Activated T-cell treated with anti-CD3 and anti-CD28 coated beads, Interleukin-2, amount 50 U/mL, for 72 hours (primary cell): ENCODE results near the gene OTOG. TPM values are rescaled to one million over a fixed set of nuclear protein-coding genes. Genes with fewer than 3 reads are reported as not detected.

ENCODE experiments used
- ATAC-seq, 2 donors: fragments of 150-1000 bp; cut with Tn5 transposase; replicated peaks in 1 of 2; 2 replicates each; pipeline ENCODE4 v1.10.0; 2021; ENCODE audit warnings: moderate library complexity in 2 of 2, mild to moderate bottlenecking in 1 of 2
- DNase-seq, 2 donors: peaks; one replicate each; pipeline ENCODE4 v3.0.0; 2021 to 2022; ENCODE audit warnings: mixed read lengths in 1 of 2
- H3K27ac Mint-ChIP-seq: one replicate; pipeline ENCODE4 v1.8.0; 2022; ENCODE audit warnings: mild to moderate bottlenecking, moderate library complexity, mixed read lengths
- H3K27me3 Mint-ChIP-seq: one replicate; pipeline ENCODE4 v1.8.0; 2022; ENCODE audit warnings: low read depth, mixed read lengths
- H3K36me3 Mint-ChIP-seq, 2 donors: one replicate each; pipeline ENCODE4 v1.8.0; 2022; ENCODE audit warnings: mixed read lengths in 2 of 2, mild to moderate bottlenecking in 1 of 2; ENCODE audit not compliant: insufficient read depth in 2 of 2
- H3K4me1 Mint-ChIP-seq: one replicate; pipeline ENCODE4 v1.8.0; 2022; ENCODE audit warnings: low read depth, mixed read lengths
- H3K4me3 Mint-ChIP-seq, 2 donors: one replicate each; pipeline ENCODE4 v1.8.0; 2022; ENCODE audit warnings: mild to moderate bottlenecking in 2 of 2, mixed read lengths in 2 of 2, moderate library complexity in 2 of 2
- H3K9me3 Mint-ChIP-seq, 2 donors: one replicate each; pipeline ENCODE4 v1.8.0; 2022; ENCODE audit warnings: mixed read lengths in 2 of 2
- total RNA-seq, 2 donors: library from RNA; stranded (reverse); gene quantifications; one replicate each; pipeline ENCODE4 v1.2.3, GENCODE V29; 2022

The OTOG gene
- total RNA-seq, 2 donors from 2014 or later = not detected

DNA sequence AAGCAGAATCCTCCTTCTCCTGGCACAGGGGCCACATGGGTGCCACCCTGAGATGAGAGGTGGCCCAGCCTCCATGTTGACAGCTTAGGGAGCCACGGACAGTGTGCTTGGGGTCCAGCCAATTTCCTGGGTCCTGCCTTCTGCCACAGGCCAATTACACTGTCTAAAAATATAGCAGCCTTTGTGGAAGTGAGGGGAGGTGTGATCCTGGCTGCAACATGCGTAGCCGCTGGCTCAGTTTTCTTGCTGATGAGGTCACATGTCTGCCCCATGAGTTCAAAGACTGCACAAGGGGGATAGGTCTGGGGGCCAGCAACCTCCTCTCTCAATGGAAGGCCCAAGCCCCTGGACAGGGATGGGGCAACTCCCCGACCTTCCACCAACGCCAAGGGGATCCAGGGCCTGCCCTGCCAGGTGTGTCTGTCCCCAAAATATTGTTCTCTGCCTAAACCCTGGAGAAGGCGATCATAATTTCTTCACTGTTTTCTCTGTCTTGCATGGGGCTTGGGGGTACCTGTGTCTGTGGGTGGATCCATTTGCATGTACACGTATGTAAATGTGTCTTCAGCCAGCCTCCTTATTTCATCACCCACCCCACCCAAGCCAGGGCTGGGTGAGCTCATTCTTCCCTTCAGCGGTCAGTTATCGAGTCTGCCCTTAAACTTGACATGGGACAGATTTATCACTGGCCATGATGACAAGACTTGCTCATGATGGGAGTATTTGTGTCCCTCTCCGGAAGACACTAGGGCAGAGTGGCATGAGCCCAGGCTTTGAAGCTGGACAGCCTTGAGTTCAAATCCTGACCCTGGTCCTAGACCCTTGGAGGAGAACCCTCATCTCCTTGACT, 59.4 kb downstream of the OTOG start:
- no peak for DNase-seq
- ATAC-seq = no peak
- Mint-ChIP-seq H3K9me3 (no peaks in the 10 kb centered on the region), H3K4me1 (no peaks in the 10 kb centered on the region), H3K36me3 (no peaks in the 10 kb centered on the region), H3K4me3 (no peak overlapping the region), H3K27ac (no peak overlapping the region), H3K27me3 (no peaks in the 10 kb centered on the region)

DNA sequence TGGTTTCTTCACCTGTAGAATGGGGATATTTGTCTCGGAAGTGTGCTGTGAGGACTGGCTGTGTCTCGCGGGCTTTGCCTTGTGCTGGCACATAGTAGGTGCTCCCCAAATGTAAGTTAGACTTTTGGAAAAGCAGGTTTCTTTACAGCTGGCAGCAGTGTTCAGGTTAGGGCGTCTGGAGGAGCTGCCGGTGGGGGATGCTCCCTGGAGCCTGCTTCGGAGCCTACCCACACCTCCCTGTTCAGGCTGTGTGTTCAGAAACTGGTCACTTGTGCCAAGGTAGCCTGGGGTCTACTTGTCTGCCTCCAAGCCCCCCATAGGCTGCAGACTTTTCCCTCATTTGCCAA, 60.0 kb downstream of the OTOG start:
- no peaks in the 10 kb centered on the region for H3K4me1 Mint-ChIP-seq
- DNase-seq = no peak
- H3K36me3 Mint-ChIP-seq = no peaks in the 10 kb centered on the region
- H3K27me3 Mint-ChIP-seq = no peaks in the 10 kb centered on the region
- no peaks in the 10 kb centered on the region for H3K9me3 Mint-ChIP-seq
- H3K4me3 Mint-ChIP-seq = no peak overlapping the region
- no peak for ATAC-seq
- H3K27ac Mint-ChIP-seq = no peak overlapping the region

DNA sequence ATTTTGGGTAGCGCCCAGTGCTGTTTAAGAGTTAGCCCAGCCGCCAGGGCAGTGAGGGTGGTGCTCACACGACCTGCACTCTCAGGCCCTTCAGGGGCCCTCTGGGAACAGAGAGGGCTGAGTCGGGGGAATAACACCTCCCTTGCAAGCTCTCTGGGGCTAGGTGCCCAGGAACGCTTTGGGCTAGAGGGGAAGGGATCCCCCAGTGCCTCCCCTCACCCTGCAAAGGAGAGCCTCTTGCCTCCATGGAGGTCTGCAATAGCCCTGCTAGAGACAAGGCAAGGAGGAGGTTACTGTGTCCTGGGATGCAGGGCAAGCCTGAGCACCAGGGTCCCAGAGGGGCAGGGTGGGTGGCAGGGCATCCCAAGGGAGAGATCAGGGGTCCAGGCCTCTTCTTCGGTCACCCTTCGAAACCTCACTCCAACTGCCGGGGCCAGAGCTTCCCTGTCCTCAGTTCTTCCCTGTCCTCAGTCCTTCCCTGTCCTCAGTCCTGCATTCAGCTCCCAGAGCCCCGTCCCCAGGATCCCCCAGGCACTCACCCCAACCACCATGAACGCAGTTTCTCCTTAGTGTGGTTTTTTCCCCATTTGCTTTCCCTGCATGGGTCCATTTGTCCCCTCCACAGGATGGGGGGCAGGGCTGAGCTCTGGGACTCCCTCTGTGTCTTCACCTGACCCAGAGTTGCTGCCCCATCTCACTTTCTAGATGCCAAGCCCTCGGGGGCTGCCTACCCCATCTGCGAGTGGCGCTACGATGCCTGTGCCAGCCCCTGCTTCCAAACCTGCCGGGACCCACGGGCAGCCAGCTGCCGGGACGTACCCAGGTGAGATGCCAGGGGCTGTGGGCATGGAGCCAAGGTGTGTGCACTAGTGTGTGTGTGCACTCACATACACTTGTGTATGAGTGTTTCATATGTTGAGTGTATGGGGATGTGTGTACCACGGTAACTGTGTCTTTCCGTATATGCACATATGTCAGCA, 60.8 kb downstream of the OTOG start:
- ATAC-seq (no peak), DNase-seq (no peak)
- no peaks in the 10 kb centered on the region for H3K9me3 Mint-ChIP-seq
- H3K27me3 Mint-ChIP-seq = no peaks in the 10 kb centered on the region
- no peaks in the 10 kb centered on the region for H3K36me3 Mint-ChIP-seq
- no peaks in the 10 kb centered on the region for H3K4me1 Mint-ChIP-seq
- no peak overlapping the region for H3K27ac Mint-ChIP-seq
- no peak overlapping the region for H3K4me3 Mint-ChIP-seq

DNA sequence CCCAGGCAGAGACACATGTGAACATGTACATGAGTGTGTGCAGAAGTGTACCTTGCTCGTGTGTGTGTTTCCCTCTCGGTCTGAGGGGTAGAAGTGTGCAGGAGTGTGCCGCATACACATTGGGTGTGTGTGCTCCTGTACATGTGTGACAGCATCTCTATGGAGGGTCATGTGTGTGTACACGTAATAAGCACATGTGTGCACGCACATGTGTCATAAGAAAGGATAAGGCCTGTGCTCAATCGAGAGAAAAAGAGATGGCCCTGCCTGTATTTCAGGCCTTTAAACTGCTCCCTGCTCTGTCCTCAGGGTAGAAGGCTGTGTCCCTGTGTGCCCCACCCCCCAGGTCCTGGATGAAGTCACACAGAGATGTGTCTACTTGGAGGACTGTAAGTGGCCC, 61.8 kb downstream of the OTOG start:
- H3K4me1 Mint-ChIP-seq = no peaks in the 10 kb centered on the region
- no peak overlapping the region for H3K27ac Mint-ChIP-seq

GRCh38 chr11:17609291-17610084, 62.4 kb downstream of the OTOG start:
- Mint-ChIP-seq H3K9me3 (no peaks in the 10 kb centered on the region), H3K4me3 (no peak overlapping the region), H3K4me1 (no peaks in the 10 kb centered on the region), H3K27ac (no peak overlapping the region), H3K36me3 (no peaks in the 10 kb centered on the region), H3K27me3 (peaks cover 2% of the 10 kb centered on the region)
- ATAC-seq (no peak), DNase-seq (no peak)

More for the DNA sequence above, 61.8 kb downstream of the OTOG start:
- H3K27me3 Mint-ChIP-seq = no peaks in the 10 kb centered on the region
- H3K36me3 Mint-ChIP-seq = no peaks in the 10 kb centered on the region
- DNase-seq (no peak), ATAC-seq (no peak)
- H3K4me3 Mint-ChIP-seq = no peak overlapping the region
- H3K9me3 Mint-ChIP-seq = no peaks in the 10 kb centered on the region

- H3K36me3 Mint-ChIP-seq = no peaks in the 10 kb centered on the region
- no peaks in the 10 kb centered on the region for H3K4me1 Mint-ChIP-seq
- H3K4me3 Mint-ChIP-seq = no peak overlapping the region
- no peaks in the 10 kb centered on the region for H3K9me3 Mint-ChIP-seq
- DNase-seq = no peak
- peaks cover 9% of the 10 kb centered on the region for H3K27me3 Mint-ChIP-seq
- no peak overlapping the region for H3K27ac Mint-ChIP-seq
- ATAC-seq = no peak
Observed at GRCh38 chr11:17610085-17610894, 63.2 kb downstream of the OTOG start.

DNA sequence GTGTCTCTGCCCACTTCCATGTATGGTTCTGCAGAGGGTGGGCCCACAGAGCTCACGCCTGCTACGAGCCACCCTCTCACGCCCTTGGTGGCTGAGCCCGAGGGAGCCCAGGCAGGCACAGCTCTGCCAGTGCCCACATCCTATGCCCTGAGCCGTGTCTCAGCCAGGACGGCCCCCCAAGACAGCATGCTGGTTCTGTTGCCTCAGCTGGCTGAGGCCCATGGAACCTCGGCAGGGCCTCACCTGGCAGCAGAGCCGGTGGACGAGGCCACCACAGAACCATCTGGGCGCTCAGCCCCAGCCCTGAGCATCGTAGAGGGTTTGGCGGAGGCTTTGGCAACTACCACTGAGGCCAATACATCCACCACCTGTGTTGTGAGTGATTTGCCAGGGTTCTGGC, 64.0 kb downstream of the OTOG start:
- H3K4me1 Mint-ChIP-seq = no peaks in the 10 kb centered on the region
- no peaks in the 10 kb centered on the region for H3K36me3 Mint-ChIP-seq
- no peaks in the 10 kb centered on the region for H3K9me3 Mint-ChIP-seq
- peaks cover 9% of the 10 kb centered on the region for H3K27me3 Mint-ChIP-seq
- DNase-seq = no peak
- no peak overlapping the region for H3K27ac Mint-ChIP-seq
- H3K4me3 Mint-ChIP-seq = no peak overlapping the region
- ATAC-seq = no peak

DNA sequence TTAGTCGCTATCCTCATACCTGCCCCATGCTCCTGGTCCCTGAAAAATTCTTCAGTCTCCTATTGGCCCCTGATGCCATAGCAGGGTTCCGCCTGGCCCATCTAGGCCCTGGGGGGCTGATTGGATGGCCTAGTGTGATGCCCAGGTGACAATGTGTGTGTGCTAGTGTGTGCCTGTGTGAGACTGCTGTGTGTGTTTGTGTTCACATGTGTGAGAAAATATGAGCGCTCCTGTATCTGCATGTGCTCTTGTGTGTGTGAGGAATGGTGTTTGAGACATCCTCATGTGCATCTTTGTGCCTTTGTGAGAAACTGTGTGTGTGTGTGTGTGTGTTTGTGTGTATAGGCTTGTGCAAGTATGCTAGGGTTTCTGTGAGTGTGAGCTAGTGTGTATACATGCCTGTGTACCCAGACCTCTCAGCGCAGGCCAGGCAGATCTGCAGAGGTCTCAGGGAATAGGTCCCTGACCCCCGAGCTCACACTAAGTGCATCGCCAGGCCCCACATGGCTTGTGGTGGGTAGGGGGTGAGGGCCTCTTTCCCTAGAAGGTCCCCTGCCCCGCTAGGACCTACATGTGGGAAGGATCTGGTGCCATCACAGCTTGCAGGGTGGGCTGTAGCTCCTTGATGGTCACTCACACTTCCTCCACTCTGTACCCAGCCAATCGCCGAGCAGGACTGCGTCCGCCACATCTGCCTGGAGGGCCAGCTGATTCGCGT, 64.6 kb downstream of the OTOG start:
- H3K4me3 Mint-ChIP-seq = no peak overlapping the region

GRCh38 chr11:17612221-17613188, 65.4 kb downstream of the OTOG start:
- no peak overlapping the region for H3K27ac Mint-ChIP-seq
- ATAC-seq = no peak

More for the DNA sequence above, 64.6 kb downstream of the OTOG start:
- H3K4me1 Mint-ChIP-seq = no peaks in the 10 kb centered on the region
- no peak for ATAC-seq
- no peak overlapping the region for H3K27ac Mint-ChIP-seq
- no peak for DNase-seq
- H3K36me3 Mint-ChIP-seq = no peaks in the 10 kb centered on the region
- no peaks in the 10 kb centered on the region for H3K9me3 Mint-ChIP-seq
- H3K27me3 Mint-ChIP-seq = peaks cover 12% of the 10 kb centered on the region

DNA sequence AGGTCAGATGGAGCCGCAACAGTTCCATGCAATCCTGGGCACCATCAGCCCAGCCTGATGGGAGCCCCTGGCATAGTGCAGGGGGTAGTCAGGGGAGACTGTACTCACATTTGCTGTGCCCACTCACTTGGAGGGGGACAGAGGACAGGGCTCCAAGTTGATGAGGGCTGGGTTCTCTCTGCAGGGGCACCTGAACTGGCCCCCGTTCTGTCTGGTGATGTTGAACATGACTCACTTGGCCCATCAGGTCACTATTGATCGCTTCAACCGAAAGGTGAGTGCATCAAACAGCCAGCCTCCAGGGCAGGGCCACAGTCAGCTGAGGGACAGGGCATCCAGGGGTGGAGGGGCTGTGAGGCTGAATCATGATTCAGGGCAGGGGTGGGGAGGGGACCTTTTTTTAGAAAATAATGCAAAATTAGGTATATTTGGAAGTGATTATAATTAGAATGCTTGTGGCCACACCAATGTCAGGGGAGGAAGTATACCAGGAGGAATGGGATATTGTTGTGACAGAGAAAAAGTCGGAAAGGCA, 66.4 kb downstream of the OTOG start:
- H3K36me3 Mint-ChIP-seq = no peaks in the 10 kb centered on the region
- DNase-seq (no peak), ATAC-seq (no peak)
- H3K9me3 Mint-ChIP-seq = no peaks in the 10 kb centered on the region
- no peak overlapping the region for H3K27ac Mint-ChIP-seq
- H3K4me3 Mint-ChIP-seq = no peak overlapping the region
- no peaks in the 10 kb centered on the region for H3K4me1 Mint-ChIP-seq
- H3K27me3 Mint-ChIP-seq = peaks cover 22% of the 10 kb centered on the region

More at GRCh38 chr11:17612221-17613188, 65.4 kb downstream of the OTOG start:
- H3K4me1 Mint-ChIP-seq = no peaks in the 10 kb centered on the region
- no peak overlapping the region for H3K4me3 Mint-ChIP-seq
- no peaks in the 10 kb centered on the region for H3K9me3 Mint-ChIP-seq
- H3K36me3 Mint-ChIP-seq = no peaks in the 10 kb centered on the region
- peaks cover 16% of the 10 kb centered on the region for H3K27me3 Mint-ChIP-seq
- DNase-seq = no peak

DNA sequence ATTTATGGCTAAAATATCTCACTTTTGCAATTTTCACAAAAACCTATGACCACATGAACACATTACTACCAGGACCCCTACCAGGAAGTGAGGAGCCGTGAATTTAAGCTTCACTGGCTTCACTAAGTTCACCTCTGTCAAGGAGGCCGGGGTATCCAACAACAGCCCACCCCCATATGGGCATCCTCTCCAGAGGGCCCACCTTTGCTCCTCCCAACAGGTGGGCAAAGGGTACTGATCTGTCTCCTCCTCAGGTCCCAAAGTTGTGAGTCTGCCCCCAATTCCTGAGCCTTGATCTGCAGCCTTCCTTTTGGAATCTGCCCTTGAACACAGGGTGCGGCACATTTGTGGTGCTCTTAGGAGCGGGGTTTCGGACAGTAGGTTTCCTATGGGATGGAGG, 66.9 kb downstream of the OTOG start:
- peaks cover 23% of the 10 kb centered on the region for H3K27me3 Mint-ChIP-seq

More for the DNA sequence above, 66.9 kb downstream of the OTOG start:
- Mint-ChIP-seq H3K4me3 (no peak overlapping the region), H3K4me1 (no peaks in the 10 kb centered on the region), H3K36me3 (no peaks in the 10 kb centered on the region), H3K9me3 (no peaks in the 10 kb centered on the region), H3K27ac (no peak overlapping the region)
- DNase-seq = no peak
- no peak for ATAC-seq
